ENCODE measurements around the gene PLEKHH3.

DNA sequence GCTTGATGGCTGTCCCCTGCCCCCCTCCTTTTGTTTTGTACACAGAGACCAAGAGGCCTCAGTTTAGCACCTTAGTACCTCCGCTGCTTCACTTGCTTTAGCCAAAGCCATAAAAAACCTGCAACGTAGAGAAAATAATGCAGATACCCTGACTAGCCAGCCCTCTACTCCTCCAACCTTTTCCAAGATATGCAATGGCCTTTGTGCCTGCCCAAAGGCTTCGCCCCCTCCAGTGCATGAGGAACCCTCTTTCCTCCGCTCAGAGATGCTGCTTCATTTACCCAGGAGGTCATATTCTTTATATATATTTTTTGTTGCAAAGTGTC is 22.6 kb upstream of the PLEKHH3 start:
- TF ChIP-seq EP300 (IDR thresholded peaks at IDR 0.05) (no peak), POLR2A (IDR thresholded peaks at IDR 0.05) (no peak), POLR2AphosphoS5 (IDR thresholded peaks at IDR 0.05) (no peak)
- TF ChIP-seq, protein P1, sequence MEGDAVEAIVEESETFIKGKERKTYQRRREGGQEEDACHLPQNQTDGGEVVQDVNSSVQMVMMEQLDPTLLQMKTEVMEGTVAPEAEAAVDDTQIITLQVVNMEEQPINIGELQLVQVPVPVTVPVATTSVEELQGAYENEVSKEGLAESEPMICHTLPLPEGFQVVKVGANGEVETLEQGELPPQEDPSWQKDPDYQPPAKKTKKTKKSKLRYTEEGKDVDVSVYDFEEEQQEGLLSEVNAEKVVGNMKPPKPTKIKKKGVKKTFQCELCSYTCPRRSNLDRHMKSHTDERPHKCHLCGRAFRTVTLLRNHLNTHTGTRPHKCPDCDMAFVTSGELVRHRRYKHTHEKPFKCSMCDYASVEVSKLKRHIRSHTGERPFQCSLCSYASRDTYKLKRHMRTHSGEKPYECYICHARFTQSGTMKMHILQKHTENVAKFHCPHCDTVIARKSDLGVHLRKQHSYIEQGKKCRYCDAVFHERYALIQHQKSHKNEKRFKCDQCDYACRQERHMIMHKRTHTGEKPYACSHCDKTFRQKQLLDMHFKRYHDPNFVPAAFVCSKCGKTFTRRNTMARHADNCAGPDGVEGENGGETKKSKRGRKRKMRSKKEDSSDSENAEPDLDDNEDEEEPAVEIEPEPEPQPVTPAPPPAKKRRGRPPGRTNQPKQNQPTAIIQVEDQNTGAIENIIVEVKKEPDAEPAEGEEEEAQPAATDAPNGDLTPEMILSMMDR (IDR thresholded peaks at IDR 0.05): no peak

Measured in suprapubic skin (tissue), 4 donors.